Stimulated activated CD4-positive, alpha-beta T cell treated with anti-CD3 and anti-CD28 coated beads, TNF-alpha, amount 100 ng/mL, for 24 hours (primary cell): ENCODE measurements around the gene VN1R5.

ENCODE experiments used
- DNase-seq, 3 experiments: peaks; one replicate each; pipeline ENCODE4 v3.0.0-alpha.2; 2020; ENCODE audit warnings: low read depth in 3 of 3

Gene VN1R5

DNA sequence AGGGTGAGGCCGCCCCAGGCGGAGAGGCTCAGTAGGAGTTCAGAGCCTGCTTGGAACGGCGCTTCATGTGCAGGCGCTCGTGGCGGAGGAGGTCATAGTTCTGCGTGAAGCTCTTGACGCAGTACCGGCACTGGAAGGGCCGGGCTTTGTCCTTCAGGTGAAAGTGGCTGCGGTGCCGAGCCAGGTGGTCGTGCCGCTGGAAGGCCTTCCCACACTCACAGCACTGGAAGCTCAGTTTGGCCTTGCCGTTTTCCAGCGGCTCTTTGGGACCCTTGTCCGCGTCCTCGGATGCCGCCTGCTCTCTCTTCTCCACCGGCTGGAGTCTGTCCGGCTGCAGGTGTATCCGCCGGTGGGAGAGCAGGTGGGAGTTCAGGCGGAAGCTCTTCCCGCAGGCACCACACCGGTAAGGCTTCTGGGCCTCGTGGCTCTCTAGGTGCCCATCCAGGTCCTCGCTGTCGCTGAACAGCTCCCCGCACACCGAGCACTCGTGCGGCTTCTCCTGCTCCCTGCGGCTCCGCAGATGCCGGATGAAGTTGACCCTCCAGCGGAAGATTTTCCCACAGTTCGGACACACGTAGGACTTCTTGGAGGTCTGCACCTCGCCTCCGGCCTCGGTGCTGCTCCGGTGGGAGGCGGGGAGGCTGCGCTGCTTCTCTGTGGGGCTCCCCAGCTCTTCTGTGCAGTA is 44.8 kb downstream of the VN1R5 start:
- DNase-seq = no peak

DNA sequence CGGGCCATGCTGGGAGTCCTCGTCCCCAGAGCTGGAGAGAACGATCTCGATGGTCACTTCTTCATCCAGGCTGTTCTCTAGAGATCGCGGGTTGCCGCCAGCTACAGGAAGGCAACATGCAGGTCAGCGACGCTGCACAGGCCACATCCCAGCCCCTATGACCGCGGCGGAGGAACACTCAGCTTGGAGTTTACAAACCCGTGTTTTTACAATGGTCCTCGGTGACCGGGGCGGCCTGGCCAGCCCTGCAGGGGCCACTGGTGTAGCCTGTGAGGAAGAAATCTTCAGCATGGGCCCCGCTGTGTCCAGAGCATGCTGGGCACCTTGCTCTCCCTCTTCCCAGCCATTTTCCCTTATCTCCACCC is 45.3 kb downstream of the VN1R5 start:
- no peak for DNase-seq

DNA sequence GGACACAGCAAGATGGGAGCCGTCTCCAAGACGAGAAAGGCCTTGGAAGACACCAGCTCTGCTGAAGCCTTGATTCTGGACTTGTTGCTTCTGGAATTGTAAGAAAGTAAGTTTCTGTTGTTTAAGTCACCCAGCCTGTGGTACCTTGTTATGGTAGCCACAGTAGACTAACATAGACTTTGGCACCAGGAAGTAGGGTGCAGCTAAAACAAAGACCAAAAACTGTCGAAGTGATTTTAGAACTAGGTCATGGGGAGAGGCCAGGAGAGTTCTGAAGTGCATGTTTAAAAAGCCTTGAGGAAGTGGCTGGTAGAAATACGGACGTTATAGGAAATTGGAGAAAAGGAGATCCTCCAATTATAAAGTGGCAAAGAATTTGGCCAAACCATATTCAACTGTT is 47.3 kb downstream of the VN1R5 start:
- DNase-seq = no peak

DNA sequence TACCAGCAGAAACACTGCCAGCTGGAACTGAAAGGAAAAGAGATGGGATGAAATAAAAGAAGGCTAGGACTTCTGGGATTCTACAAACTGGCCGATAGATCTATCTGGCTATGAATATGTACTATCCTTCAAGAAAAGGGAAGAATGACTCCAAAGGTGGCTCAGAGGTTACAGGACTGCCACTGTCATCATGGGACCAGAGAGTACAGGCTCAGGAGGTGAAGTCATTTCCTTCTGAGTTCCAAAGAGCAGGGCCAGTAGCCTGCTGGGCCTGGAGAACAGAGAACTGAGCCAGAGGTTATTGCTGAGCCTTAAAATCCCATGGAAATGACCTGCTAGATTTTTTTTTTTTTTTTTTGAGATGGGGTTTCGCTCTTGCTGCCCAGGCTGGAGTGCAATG is 48.2 kb downstream of the VN1R5 start:
- DNase-seq = no peak
